GM23338 (cell line): Measurements from ENCODE around the gene MPL. TPM values are rescaled to one million over a fixed set of nuclear protein-coding genes. Genes with fewer than 3 reads are reported as not detected.

Experiments
- ATAC-seq: fragments of 200-7000 bp; cut with Tn5 transposase; 3 replicates; pipeline ENCODE4 v1.9.1; 2020
- DNase-seq: peaks from one replicate; pipeline ENCODE4 v3.0.0-alpha.2; 2015; ENCODE audit warnings: low spot score
- H2AFZ ChIP-seq: fragments of 200-600 bp; sonication (generic); 2 replicates; pipeline ENCODE4 v1.8.0; 2016; ENCODE audit warnings: antibody characterized with exemption, mild to moderate bottlenecking, moderate library complexity
- H3F3A ChIP-seq: fragments of 200-600 bp; sonication (generic); replicated peaks from 2 replicates; pipeline ENCODE4 v1.8.0; 2017; ENCODE audit warnings: antibody characterized with exemption, mixed run types, low read depth
- H3K27ac ChIP-seq: fragments of 200-600 bp; sonication (generic); 2 replicates; pipeline ENCODE4 v1.6.1; 2016; ENCODE audit warnings: low read depth
- H3K27me3 ChIP-seq: fragments of 200-600 bp; sonication (generic); 2 replicates; pipeline ENCODE4 v1.8.0; 2016; ENCODE audit warnings: mild to moderate bottlenecking, mixed run types, moderate library complexity; ENCODE audit not compliant: insufficient read depth
- H3K36me3 ChIP-seq: fragments of 200-600 bp; sonication (generic); 2 replicates; pipeline ENCODE4 v1.8.0; 2016; ENCODE audit warnings: mild to moderate bottlenecking; ENCODE audit not compliant: insufficient read depth
- H3K4me1 ChIP-seq: fragments of 200-600 bp; sonication (generic); 2 replicates; pipeline ENCODE4 v1.8.0; 2016; ENCODE audit warnings: mild to moderate bottlenecking, moderate library complexity; ENCODE audit not compliant: insufficient read depth
- H3K4me2 ChIP-seq: fragments of 200-600 bp; sonication (generic); 2 replicates; pipeline ENCODE4 v1.7.1; 2017; ENCODE audit warnings: mixed run types
- H3K4me3 ChIP-seq: fragments of 200-600 bp; sonication (generic); 2 replicates; pipeline ENCODE4 v1.6.1; 2016; ENCODE audit warnings: mixed run types
- H3K79me2 ChIP-seq: fragments of 200-600 bp; sonication (generic); replicated peaks from 2 replicates; pipeline ENCODE4 v1.8.0; 2017; ENCODE audit warnings: mild to moderate bottlenecking; ENCODE audit not compliant: insufficient read depth
- H3K9me2 ChIP-seq: fragments of 200-600 bp; sonication (generic); 2 replicates; pipeline ENCODE4 v1.8.0; 2017; ENCODE audit not compliant: insufficient read depth
- H4K20me1 ChIP-seq: fragments of 200-600 bp; sonication (generic); replicated peaks from 2 replicates; pipeline ENCODE4 v1.8.0; 2017; ENCODE audit warnings: mild to moderate bottlenecking; ENCODE audit not compliant: insufficient read depth
- H3K27ac Mint-ChIP-seq: 2 replicates; pipeline ENCODE4 v1.8.0; 2020; ENCODE audit warnings: inconsistent platforms, mild to moderate bottlenecking, moderate library complexity, mixed read lengths
- H3K27me3 Mint-ChIP-seq: 3 replicates; pipeline ENCODE4 v1.8.0; 2022; ENCODE audit warnings: low read depth, mild to moderate bottlenecking, moderate library complexity, mixed read lengths, inconsistent platforms; ENCODE audit not compliant: insufficient read depth, poor library complexity
- H3K36me3 Mint-ChIP-seq: 3 replicates; pipeline ENCODE4 v1.8.0; 2021; ENCODE audit warnings: low read depth, mild to moderate bottlenecking, inconsistent platforms, moderate library complexity, mixed read lengths
- H3K4me1 Mint-ChIP-seq: 3 replicates; pipeline ENCODE4 v1.8.0; 2020; ENCODE audit warnings: mild to moderate bottlenecking, inconsistent platforms, mixed read lengths
- H3K4me3 Mint-ChIP-seq: 3 replicates; pipeline ENCODE4 v1.8.0; 2021; ENCODE audit warnings: moderate library complexity, mild to moderate bottlenecking, inconsistent platforms, mixed read lengths
- H3K9me3 Mint-ChIP-seq: 3 replicates; pipeline ENCODE4 v1.8.0; 2020; ENCODE audit warnings: moderate library complexity, mild to moderate bottlenecking, inconsistent platforms, mixed read lengths
- CREB1 ChIP-seq: fragments of 250-450 bp; sonication (Bioruptor Pico); IDR thresholded peaks from 2 replicates; pipeline ENCODE4 v1.5.0; 2020; ENCODE audit warnings: low read depth, mild to moderate bottlenecking, moderate library complexity
- CTCF ChIP-seq, 2 experiments: fragments of 200-600 bp in 1 of 2; sonication (generic) in 1 of 2; conservative IDR thresholded peaks; 2 replicates each; pipeline versions ENCODE4 v1.5.1 to v1.6.1; 2016 to 2017; ENCODE audit warnings: antibody characterized with exemption in 2 of 2, low read depth in 2 of 2, mild to moderate bottlenecking in 2 of 2, moderate library complexity in 1 of 2
- ETS1 ChIP-seq: IDR thresholded peaks from 2 replicates; pipeline ENCODE4 v1.6.1; 2016; ENCODE audit warnings: antibody characterized with exemption
- EZH2 ChIP-seq: fragments of 200-600 bp; sonication (generic); IDR thresholded peaks from one replicate; pipeline ENCODE4 v1.8.0; 2017; ENCODE audit warnings: antibody characterized with exemption, mild to moderate bottlenecking, low read depth; ENCODE audit not compliant: unreplicated experiment
- EZH2phosphoT487 ChIP-seq: fragments of 200-600 bp; sonication (generic); IDR thresholded peaks from one replicate; pipeline ENCODE4 v1.8.1; 2018; ENCODE audit warnings: antibody characterized with exemption; ENCODE audit not compliant: unreplicated experiment
- JUNB ChIP-seq: IDR thresholded peaks from one replicate; pipeline ENCODE4 v1.6.1; 2016; ENCODE audit warnings: antibody characterized with exemption; ENCODE audit not compliant: unreplicated experiment
- NANOG ChIP-seq: IDR thresholded peaks from 2 replicates; pipeline ENCODE4 v1.6.1; 2016; ENCODE audit warnings: antibody characterized with exemption, borderline replicate concordance
- POLR2AphosphoS5 ChIP-seq: IDR thresholded peaks from 2 replicates; pipeline ENCODE4 v1.6.1; 2016; ENCODE audit warnings: antibody characterized with exemption, low read depth
- REST ChIP-seq: IDR thresholded peaks from one replicate; pipeline ENCODE4 v1.6.1; 2018; ENCODE audit warnings: antibody characterized with exemption; ENCODE audit not compliant: unreplicated experiment
- STAT1 ChIP-seq: IDR thresholded peaks from one replicate; pipeline ENCODE4 v1.6.1; 2016; ENCODE audit warnings: antibody characterized with exemption; ENCODE audit not compliant: unreplicated experiment
- ZNF114 ChIP-seq: fragments of 250-450 bp; sonication (Bioruptor Pico); IDR thresholded peaks from 2 replicates; pipeline ENCODE4 v1.5.0; 2020; ENCODE audit warnings: mild to moderate bottlenecking, moderate library complexity
- ZNF331 ChIP-seq: fragments of 250-450 bp; sonication (Bioruptor Pico); IDR thresholded peaks from 2 replicates; pipeline ENCODE4 v1.5.0; 2020; ENCODE audit warnings: low read depth, mild to moderate bottlenecking, moderate library complexity
- ZNF462 ChIP-seq: fragments of 250-450 bp; sonication (Bioruptor Pico); IDR thresholded peaks from 2 replicates; pipeline ENCODE4 v1.5.0; 2020; ENCODE audit warnings: mild to moderate bottlenecking, moderate library complexity
- polyA plus RNA-seq: library from polyadenylated mRNA; unstranded; fragments of >200 nt; fragmentation: Nextera tagmentation; extraction: Ambion mirVana; gene quantifications from 2 replicates; pipeline ENCODE4 v1.2.1, GENCODE V29; 2016
- total RNA-seq: library from RNA; depleted of rRNA; stranded (reverse); fragments of >200 nt; shearing (Covaris generic); gene quantifications from 2 replicates; pipeline ENCODE4 v1.2.3, GENCODE V29; 2014

MPL gene
- total and polyA plus RNA-seq, 2 experiments from 2014 or later: not detected

GRCh38 chr1:43327549-43328292, 9.9 kb upstream of the MPL start:
- DNase-seq (no peak), ATAC-seq (no peak)
- H2AFZ ChIP-seq: no peak overlapping the region
- Mint-ChIP-seq H3K9me3 (peaks cover 26% of the 10 kb centered on the region), H3K4me1 (peaks cover 10% of the 10 kb centered on the region), H3K36me3 (no peaks in the 10 kb centered on the region; the same call in 2 of the 3 replicates), H3K27me3 (peaks cover 9% of the 10 kb centered on the region), H3K27ac (no peak overlapping the region), H3K4me3 (no peak overlapping the region)
- H3K36me3 ChIP-seq: 0 out of 2 replicates have a peak, but pooled peaks cover 3% of the 10 kb centered on the region
- H3K27ac ChIP-seq: no peak overlapping the region
- H3K9me2 ChIP-seq: peaks cover 5% of the 10 kb centered on the region; the same call in 1 of the 2 replicates
- H4K20me1 ChIP-seq: no peaks in the 10 kb centered on the region
- H3K79me2 ChIP-seq: no peaks in the 10 kb centered on the region
- H3F3A ChIP-seq: no peaks in the 10 kb centered on the region
- H3K27me3 ChIP-seq: no peaks in the 10 kb centered on the region
- H3K4me1 ChIP-seq: no peaks in the 10 kb centered on the region; the same call in 1 of the 2 replicates
- no peak overlapping the region for H3K4me2 ChIP-seq
- H3K4me3 ChIP-seq: no peak overlapping the region
- TF ChIP-seq EZH2phosphoT487 (no peak), NANOG (no peak), REST (no peak), ETS1 (no peak), ZNF114 (CRISPR knock-in tag) (no peak), STAT1 (no peak), CREB1 (no peak), CTCF (conservative IDR thresholded peaks at IDR 0.05; ENCODE audit: low read depth in 2 of 2) (no peak), JUNB (no peak), ZNF462 (CRISPR knock-in tag) (no peak), POLR2AphosphoS5 (no peak), EZH2 (no peak), ZNF331 (CRISPR knock-in tag) (no peak)
